ENCODE data around the gene LRRC40. TPM values are rescaled to one million over a fixed set of nuclear protein-coding genes. Genes with fewer than 3 reads are reported as not detected.
"Not testable (repeated sequence)": the region's sequence is repeated elsewhere in the genome, so short reads cannot be mapped to it uniquely, and the experiment has no call there.

Gene LRRC40
- 9.1 TPM for total RNA-seq

DNA sequence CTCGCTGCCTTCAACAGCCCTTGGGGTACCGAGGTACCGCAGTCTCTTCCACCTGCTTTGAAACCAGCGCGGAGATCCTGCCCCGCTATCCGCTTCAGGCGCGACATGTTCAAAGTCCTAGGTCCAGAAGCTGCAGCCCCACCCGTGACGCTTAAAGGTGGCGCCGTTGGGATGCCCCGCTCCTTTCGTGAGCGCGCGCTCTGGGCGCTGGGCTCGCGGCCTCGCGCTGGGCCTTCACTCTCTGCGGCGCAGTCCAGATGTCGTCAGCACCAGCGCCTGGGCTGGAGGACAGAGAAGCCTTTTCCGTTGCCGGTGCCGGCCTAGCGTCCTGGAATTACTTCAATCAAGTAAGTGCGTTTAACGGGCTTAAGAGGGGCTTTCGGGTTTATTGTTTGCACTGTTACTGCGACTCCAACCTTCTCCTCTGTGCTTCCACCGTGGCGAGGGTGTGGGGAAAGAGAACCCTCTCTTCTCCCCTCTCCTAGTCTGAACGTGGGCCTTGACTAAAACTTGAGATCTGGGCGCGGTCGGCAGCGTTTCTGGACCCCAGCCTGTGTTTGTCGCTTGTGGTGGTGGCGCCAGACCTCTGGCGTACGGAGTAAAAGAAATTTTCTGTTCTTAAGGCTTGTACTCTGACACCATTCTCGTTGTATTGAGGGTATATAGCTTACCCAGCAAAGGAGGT lies at the start of gene LRRC40:
TSS of gene LRRC40 (minus strand) at position 146 of the 685 bp plus-strand sequence. CDS start at position 107, 39 bp downstream.
- peak; percentile 100 for ATAC-seq

DNA sequence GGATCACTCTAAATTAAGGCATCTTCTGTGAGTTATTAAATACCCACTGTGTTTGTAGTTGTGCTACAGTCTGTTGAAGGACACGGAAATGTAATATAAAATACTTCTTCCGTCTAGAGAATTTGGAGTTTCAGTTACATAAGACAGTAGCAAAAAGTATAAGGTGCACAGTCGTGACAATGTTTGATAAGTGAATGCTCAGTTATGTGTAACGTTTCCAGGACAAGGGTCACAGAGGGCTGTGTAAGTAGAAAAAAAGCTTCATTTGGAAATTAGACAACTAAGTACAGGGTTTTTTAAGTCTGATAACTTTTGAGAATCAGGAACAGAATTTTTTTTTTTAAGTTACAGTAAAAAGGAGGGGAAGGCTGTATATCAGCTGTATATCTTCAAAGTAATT lies 43.4 kb upstream of the LRRC40 start:
- ATAC-seq: no peak

DNA sequence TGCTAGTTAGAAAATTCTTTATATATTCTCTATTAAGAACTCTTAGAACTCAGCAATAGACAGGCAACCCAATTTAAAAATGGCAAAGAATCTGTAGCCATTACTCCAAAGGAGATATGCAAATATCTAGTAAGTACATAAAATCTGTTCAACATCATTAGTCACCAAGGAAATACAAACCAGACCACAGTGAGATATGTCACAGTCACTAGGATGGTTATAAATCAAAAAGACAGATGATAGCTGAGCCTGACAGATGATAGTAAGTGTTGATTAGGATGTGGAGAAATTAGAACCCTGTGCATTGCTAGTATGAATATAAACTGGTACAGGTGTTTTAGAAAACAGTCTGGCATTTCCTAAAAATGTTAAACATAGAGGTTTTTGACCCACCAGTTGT lies 42.4 kb upstream of the LRRC40 start:
- ATAC-seq: no peak

- ATAC-seq: no peak
These were observed 41.7 kb upstream of the LRRC40 start for GRCh38 chr1:70247122-70247521.

- no peak for ATAC-seq
These were observed 34.6 kb upstream of the LRRC40 start for GRCh38 chr1:70239940-70240339.

- ATAC-seq: peak; percentile 57
These were observed 29.4 kb upstream of the LRRC40 start for GRCh38 chr1:70234733-70235132.

DNA sequence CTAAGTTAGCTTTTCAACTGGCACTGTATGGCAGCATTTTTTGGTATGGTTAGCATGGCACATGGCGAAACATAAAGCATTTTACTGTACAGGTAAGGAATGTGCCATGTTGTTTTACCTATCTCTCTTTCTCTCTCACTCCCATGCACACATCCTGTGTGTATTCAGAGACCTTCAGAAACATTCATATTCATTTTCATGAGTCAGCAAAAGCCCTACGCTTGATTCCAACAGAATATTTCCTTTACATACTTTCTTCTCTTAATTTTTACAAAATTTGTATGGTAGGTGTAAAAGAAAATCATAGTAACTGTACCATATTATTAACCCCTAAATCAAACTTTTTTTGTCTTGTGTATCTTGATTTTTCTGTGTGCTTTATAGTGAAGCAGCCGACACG lies 26.1 kb upstream of the LRRC40 start:
- no peak for ATAC-seq

- ATAC-seq: no peak
These were observed 23.3 kb upstream of the LRRC40 start for GRCh38 chr1:70228670-70229069.

DNA sequence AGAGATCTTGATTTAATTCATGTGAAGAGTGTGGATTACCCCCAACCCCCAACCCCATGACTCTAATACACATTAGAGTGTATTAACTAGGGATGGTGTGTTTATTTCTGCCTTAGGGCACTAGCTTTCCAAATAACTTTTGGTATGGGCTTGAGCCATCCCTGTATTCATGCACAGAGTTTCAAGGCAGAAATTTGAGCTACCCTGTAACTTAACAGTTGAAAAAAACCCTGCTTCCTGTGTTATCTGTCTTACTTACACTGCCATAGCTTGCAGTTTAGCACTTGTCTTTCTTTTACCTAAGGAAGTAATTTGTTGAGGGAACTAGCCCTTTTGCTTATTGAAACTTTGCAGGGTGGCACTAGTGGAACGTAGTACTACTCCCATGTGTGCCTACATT lies 22.1 kb upstream of the LRRC40 start:
- no peak for ATAC-seq

GRCh38 chr1:70224954-70225353 lies 19.6 kb upstream of the LRRC40 start:
- ATAC-seq: no peak

- ATAC-seq: no peak
These were observed 17.4 kb upstream of the LRRC40 start for GRCh38 chr1:70222716-70223235.

- peak; percentile 99 for ATAC-seq
These were observed 16.1 kb upstream of the LRRC40 start, which contains the start of gene SRSF11 for GRCh38 chr1:70221238-70222121. TSS of gene SRSF11 (plus strand) at chr1:70221380. CDS start at chr1:70221637, 257 bp downstream.

DNA sequence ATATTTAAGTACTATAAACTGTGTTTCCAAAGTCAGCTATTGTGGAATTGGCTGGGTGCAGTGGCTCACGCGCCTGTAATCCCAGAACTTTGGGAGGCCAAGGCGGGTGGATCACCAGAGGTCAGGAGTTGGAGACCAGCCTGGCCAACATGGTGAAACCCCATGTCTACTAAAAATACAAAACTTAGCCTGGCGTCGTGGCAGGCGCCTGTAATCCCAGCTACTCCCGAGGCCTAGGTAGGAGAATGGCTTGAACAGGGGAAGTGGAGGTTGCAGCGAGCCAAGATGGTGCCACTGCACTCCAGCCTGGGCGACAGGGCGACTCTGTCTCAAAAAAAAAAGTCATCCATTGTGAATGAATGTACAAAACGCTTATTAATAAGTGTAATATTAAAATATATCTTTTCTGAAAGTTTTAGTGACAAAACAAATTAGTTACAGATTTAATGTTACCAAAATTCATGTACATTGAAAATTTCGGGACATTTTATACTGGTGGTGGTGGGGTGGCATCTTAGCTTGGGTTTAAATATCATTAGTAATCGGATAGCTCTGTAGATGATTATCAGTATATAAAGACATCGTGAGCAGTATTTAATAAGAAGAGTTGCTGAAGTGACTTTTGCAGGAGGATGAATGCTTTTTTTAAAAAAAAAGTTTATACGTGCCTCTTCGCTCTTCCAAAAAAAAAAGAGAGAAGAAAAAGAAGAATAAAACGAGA lies 15.3 kb upstream of the LRRC40 start:
- ATAC-seq: no peak

- ATAC-seq: no peak
These were observed 14.6 kb upstream of the LRRC40 start for GRCh38 chr1:70220015-70220414.

DNA sequence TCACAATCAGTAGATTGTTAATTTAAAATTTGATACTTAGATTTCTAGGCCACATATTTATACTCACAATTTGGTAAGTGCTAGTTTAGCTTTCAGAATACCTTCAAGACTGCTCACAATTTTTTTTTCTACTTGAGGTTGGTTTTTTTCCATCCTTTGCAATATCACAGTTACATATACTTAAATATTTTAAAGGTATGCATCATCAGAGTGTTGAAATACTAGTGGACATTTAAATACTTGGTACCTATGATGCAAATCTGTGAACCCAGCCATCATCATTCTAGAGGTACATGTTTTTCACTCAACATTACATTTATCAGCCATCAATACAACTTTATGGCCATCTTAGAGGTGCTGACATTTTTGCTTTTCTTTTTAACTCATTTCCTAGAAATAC lies 6.2 kb upstream of the LRRC40 start:
- ATAC-seq: no peak

DNA sequence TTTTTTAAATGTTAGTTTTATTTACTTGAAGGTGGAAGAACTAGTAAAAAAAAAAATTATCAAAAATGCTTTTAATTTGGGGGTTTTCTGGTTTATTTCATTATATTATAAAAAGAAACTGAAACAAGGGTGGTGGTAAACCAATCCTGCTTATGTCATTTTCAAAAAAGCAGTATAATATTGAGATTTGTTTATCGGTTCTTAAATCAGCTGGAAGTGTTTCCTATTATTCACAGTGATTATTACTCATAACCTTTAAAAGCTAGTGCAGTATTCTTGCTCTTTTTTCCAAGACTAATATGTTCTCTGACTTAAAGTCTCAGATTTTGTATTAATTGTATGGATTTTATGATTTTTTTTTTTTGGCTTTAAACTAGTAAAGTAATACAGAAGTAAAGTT lies 5.4 kb upstream of the LRRC40 start:
- ATAC-seq: no peak

DNA sequence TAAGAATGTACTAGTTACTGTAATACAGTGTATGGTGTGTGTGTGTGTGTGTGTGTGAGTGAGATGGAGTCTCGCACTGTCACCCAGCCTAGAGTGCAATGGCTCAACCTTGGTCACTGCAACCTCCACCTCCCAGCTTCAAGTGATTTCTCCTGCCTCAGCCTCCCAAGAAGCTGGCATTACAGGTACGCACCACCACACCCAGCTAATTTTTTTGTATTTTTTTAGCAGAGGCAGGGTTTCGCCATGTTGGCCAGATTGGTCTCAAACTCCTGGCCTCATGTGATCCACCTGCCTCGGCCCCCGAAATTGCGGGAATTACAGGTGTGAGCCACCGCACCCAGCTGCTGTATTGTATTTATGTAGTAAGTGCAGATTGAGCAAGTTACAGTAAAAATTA lies 2.9 kb upstream of the LRRC40 start:
- ATAC-seq: no peak

GRCh38 chr1:70207492-70207891 lies 2.1 kb upstream of the LRRC40 start:
- no peak for ATAC-seq

GRCh38 chr1:70206833-70207232 lies 1.5 kb upstream of the LRRC40 start:
- not testable (repeated sequence) for ATAC-seq

DNA sequence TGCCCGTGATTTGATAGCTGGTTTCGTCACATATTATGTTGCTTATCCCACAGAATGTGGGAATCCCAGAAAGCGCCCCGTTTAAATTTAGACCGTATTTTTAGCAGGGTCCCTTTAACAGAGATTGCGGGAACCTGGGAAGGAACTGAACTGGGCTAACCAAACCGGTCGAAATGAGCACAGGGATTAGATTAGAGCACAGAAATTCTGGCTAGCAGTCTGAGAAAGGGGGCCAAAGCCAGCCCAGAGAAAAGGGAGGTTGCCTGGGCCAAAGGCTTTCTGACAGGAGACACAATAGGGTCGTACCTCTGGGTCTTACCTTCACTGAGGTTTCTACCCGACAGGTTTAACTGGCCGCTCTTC lies 327 bp downstream of the LRRC40 start:
- ATAC-seq: no peak

DNA sequence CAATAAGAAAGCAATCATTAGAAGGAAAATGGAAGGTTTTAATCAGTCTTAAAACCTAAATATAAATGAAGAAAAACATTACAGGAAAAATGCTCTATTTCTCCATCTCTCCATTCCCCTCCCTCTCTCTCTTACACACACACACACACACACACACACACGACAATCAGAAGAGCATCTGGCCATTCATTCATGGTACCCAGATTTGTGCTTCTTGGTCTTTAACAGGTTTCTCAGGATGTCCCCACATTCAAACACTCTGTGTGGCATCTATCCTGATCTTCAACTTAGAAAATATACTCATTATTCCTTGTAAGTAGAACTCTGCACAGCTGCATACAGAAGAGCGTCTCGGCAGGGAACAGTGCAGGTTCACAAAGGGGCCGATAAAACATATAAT lies 779 bp downstream of the LRRC40 start:
- ATAC-seq: no peak

GRCh38 chr1:70204139-70204538 lies 1.2 kb downstream of the LRRC40 start:
- no peak for ATAC-seq

DNA sequence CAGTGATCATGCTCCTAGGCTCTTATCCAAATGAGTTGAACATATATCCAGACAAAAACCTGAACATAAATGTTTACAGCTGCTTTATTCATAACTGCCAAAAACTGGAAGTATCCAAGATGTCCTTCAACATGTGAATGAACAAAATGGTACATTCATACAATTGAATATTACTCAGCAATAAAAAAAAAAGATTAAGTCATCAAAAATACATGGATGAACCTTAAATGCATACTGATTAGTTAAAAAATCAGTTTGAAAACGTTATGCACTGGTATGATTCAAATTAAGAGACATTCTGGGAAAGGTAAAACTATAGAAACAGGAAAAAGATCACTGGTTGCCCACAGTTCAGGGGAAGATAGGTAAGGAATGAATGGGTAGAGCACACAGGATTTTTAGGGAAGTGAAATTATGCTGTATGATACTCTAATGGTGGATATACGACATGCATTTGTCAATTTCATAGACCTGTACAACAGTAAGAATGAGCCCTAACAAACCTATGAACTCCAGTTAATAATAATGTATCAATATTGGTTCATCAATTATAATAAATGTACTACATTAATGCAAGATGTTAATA lies 3.1 kb downstream of the LRRC40 start:
- ATAC-seq: no peak

Measured in esophagus mucosa (tissue), 1 donor.